AG10803 (cell line): Measurements from ENCODE around the gene PTPRD.

Experiments
- DNase-seq: peaks from one replicate; pipeline ENCODE4 v3.0.0; 2010; ENCODE audit warnings: low read depth
- H3K4me3 ChIP-seq: 2 replicates; pipeline ENCODE4 v1.5.1; 2011; ENCODE audit warnings: mild to moderate bottlenecking, low read length, control low read depth
- CTCF ChIP-seq: conservative IDR thresholded peaks from 2 replicates; pipeline ENCODE4 v1.5.1; 2011; ENCODE audit warnings: mild to moderate bottlenecking, low read length, control low read depth, inconsistent platforms

Gene PTPRD

GRCh38 chr9:8362250-8362649, 2250.6 kb downstream of the PTPRD start:
- no peak for TF ChIP-seq CTCF
- no peak for DNase-seq
- no peak overlapping the region for H3K4me3 ChIP-seq

- H3K4me3 ChIP-seq: no peak overlapping the region
- no peak for TF ChIP-seq CTCF
- no peak for DNase-seq
Observed at GRCh38 chr9:8361364-8361763, 2251.4 kb downstream of the PTPRD start.

- DNase-seq: no peak
- no peak overlapping the region for H3K4me3 ChIP-seq
- TF ChIP-seq CTCF: no peak
Observed at GRCh38 chr9:8356406-8356805, 2256.4 kb downstream of the PTPRD start.

GRCh38 chr9:8351436-8351835, 2261.4 kb downstream of the PTPRD start:
- DNase-seq: no peak
- no peak overlapping the region for H3K4me3 ChIP-seq
- no peak for TF ChIP-seq CTCF

- no peak overlapping the region for H3K4me3 ChIP-seq
- DNase-seq: no peak
- no peak for TF ChIP-seq CTCF
Observed at GRCh38 chr9:8349901-8350300, 2262.9 kb downstream of the PTPRD start.

GRCh38 chr9:8349376-8349775, 2263.4 kb downstream of the PTPRD start:
- TF ChIP-seq CTCF: no peak
- no peak for DNase-seq
- H3K4me3 ChIP-seq: no peak overlapping the region

GRCh38 chr9:8348756-8349155, 2264.0 kb downstream of the PTPRD start:
- DNase-seq: no peak
- no peak overlapping the region for H3K4me3 ChIP-seq
- TF ChIP-seq CTCF: no peak
